ENCODE measurements around the gene MAPKBP1.
A peak's percentile ranks its signal among the peaks of the same experiment; 100 is the strongest.

The MAPKBP1 gene

GRCh38 chr15:41852736-41853590, 78.7 kb downstream of the MAPKBP1 start:
- no peak for DNase-seq

DNA sequence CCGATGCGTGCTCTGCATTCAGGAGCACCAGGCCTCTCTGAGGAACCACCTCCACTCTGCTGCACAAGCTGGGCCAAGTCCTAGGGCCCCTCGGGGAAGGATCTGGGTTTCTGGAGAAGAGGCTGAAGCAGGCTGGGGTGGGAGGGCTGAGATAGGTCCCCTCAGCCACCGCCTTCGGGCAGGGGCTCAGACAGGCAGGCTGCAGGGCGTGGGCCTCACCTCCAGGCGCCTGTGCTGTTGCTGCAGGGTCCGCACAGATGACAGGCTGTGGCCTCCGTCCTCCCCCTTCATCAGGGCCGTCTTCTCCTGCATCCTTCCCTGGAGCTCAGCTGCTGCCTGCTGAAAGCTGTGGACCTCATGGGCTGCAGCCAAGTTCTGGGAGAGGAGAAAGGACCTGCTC, 79.5 kb downstream of the MAPKBP1 start:
- no peak for DNase-seq

GRCh38 chr15:41854443-41854842, 80.2 kb downstream of the MAPKBP1 start:
- no peak for DNase-seq

- no peak for DNase-seq
Observed at GRCh38 chr15:41855261-41855961, 81.1 kb downstream of the MAPKBP1 start.

- no peak for DNase-seq
Observed at GRCh38 chr15:41856262-41856661, 82.0 kb downstream of the MAPKBP1 start.

DNA sequence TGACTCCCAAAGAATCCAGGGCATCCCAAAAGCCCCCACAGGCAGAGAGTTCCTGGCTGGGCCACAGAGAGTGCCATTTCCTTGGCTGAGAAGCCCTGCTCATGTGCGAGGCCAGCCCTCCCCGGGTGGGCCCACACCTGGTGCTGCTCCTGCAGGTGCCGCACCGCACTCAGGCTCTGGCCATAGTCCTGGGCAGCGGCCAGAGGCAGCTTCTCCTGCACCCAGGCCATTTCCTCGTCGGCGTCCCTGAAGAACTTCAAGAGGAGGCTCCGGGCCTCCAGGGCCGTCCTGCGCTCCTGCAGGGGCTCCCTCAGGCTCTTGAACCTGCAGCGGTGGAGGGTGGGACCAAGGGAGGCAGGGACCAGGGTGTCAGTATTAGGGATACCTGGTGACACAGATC, 82.4 kb downstream of the MAPKBP1 start:
- no peak for DNase-seq

DNA sequence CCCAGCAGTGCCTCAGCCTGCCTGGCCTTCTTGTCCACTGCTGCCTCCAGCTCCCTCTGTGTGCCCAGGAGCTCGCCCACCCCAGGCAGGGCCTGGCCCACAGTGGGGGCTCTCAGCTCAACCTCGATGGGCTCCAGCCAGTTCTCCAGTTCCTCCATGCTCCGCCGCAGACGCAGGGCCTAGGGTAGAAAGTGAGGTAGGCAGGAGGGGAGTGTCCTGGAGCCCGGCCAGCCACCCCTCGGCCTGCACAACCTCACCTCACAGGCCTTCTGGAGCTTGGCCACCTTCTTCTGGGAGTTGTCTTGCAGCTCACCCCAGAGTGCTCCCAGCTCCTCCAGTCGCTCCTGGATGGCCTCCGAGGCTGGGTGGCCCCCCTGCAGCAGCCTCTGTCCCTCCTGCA, 83.0 kb downstream of the MAPKBP1 start:
- no peak for DNase-seq

DNA sequence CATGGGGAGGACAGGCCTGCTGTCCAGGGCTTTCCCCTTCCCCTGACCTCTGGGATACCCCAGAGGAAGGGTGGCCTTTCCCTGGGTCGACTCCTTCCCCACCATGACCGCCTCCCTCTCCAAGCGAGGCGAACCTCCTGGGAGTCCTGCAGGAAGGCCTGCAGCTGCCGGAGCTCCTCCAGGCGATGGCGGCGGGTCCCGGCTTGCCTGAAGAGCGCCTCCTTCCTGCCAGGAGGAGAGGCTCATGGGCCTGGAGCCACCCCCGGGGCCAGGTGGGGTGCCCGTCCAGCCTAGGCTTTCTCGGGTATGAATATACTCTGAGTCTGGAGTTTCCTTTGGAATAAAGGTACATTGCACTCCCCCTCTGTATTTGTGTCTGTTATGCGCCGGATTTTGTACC, 84.5 kb downstream of the MAPKBP1 start:
- no peak for DNase-seq

GRCh38 chr15:41860049-41860828, 86.0 kb downstream of the MAPKBP1 start:
- no peak for DNase-seq

DNA sequence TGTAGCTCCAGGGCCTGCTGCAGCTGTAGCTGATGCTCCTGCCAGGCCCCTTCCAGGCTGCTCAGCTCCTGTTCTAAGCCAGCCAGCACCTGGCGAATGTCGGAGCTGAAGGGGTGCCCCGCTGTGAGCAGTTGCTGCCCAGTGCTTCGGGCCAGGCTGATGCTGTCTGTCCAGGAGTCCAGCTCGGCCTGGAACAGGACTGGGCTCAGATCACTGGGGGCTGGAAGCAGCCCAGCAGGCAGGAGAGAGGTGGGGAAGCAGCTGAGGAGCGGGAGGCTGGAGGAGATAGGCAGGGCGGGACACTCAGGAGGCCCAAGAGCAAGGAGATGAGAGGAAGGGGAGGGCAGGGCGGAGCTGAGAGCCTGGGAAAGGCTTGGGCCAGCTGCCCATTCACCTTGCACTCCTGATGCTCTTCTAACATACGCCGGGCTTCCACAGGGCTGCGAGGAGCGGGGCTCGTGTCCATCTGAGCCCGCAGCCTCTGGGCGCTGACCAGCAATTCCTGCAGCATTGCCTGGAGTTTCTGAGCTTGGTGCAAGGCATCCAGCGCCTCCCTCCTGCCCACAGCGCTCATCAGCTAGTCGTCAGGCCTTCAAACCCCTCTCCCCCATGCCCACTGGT, 87.6 kb downstream of the MAPKBP1 start:
- DNase-seq: no peak

DNA sequence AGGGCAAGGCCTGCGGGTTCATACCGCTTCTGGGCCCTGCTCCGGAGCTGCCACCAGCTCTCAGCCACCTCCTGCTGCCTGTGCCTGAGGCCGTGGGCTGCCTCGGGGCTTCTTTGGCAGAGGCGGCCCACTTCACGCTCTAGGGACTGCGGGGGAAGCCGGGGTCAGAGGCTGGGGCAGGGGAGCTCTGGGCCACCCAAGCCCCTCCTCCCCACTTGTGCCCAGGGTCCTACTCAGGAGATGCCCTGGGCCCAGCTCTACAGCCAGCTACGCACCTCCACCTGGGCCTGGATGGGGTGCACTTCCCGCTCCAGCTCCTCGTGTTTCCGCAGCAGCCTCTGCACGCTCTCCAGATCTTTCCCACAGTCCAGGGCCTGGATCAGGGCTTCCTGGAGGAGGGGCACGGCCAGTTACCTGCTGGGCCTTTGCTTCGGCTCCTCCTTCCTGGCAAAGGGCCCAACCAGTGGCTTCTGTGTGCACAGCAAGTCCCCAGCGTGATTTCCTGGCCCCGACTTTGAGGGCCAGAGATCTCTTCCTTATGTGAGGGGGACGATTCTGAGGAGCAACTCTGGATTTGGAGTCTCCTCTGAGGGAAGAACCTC, 88.3 kb downstream of the MAPKBP1 start:
- DNase-seq: peak; percentile 24

- no peak for DNase-seq
Observed at GRCh38 chr15:41865490-41866055, 91.3 kb downstream of the MAPKBP1 start.

DNA sequence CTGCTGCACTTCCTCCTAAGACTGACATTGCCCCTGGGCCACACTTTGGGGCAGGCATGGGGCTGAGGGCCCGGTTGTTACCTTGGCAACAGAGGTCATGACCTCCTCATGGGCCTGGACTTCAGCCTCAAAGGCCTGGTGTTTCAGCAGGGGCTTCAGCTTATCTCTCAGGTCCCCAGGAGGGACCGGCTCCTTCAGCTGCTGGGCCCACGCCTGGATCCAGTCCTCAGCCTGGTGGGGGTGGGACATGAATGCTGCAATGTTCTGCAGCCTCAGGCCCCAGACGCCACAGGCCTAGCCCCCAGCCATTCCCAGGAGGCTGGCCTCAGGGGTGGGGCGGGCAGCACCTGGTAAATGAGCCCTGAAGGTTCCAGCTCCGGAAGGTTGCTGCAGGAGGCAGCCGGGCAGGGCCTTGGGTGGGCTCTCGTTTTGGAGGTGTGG, 92.0 kb downstream of the MAPKBP1 start:
- DNase-seq: no peak

- no peak for DNase-seq
Observed at GRCh38 chr15:41866872-41867579, 92.7 kb downstream of the MAPKBP1 start.

DNA sequence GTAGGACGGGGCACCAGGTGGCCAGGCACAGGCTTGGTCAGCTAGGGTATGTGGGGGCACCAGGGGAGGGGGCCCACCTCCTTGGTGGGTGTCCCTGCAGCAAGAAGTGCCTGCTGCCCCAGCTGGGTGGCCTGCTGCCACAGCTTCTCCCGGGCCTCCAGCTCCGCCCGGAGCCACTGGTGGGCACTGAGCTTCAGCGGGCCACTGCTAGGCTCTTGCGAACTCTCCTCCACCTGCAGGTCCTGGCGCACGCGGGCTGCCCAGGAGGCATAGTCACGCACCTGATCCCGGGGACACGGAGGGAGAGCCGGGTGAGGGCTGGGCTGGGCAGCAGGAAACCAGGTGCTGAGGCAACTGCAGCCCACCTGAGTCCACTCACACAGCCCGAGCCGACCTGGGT, 94.0 kb downstream of the MAPKBP1 start:
- no peak for DNase-seq

DNA sequence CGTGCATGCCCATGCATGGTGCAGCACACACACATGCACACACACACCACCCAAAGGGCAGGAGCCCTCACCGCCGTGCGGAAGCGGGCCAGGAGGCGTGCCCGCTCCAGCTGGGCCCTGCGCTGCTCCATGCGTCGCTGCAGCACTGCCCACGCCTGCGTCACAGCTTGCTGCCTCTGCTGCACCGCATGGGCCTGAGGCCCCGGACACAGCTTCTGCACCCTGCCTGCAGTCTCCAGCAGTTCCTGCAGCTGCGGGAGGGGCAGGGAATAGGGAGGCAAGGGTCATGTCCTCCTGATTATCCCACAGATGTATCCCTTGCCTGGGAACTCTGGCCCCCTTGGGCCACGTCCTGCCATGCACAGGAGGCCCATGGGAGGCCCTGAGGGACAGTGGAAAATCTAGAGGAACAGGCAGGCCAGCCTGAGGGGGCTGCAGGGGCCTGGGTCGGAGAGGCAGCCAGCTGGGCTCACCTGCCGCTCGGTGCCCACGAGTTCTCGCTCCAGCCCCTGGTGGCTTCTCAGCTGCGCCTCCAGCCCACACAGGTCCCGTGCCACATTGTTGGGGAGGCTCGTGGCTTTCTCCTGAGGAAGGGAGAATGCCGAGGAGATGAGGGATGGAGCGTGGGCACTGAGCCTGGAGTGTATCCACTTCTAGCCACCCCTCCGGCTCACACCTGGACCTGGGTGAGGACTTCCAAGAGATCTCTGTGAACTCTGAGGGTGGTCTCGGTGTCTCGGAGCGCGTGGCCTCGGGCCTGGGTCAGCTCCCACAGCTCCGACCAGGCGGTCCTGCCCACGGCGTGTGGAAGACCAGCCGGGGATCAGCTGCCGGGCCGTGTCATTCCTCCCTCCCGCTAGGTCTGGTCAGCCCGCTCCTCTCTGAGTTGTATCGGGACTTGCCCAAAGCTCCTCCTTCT, 95.7 kb downstream of the MAPKBP1 start:
- no peak for DNase-seq

DNA sequence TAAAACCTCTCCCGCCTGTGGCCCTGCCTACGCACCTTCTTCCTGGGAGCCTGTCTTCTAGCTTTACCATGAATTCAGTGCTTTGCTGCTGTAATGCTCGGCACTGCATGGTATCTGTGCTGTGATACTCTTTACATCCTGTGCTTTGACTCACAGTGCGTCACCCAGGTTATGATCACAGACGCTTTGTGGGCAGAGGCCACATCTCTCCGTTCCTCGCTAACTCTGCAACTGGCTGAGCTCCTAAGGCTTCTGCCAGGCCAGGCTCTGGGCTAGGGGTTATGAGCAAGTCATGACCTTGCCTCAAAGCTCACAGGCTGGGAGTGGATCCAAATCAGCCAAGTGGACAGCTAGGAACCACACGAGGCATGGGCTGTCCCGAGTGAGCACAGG, 96.4 kb downstream of the MAPKBP1 start:
- DNase-seq: no peak

- no peak for DNase-seq
Observed at GRCh38 chr15:41871175-41871905, 97.1 kb downstream of the MAPKBP1 start.

DNA sequence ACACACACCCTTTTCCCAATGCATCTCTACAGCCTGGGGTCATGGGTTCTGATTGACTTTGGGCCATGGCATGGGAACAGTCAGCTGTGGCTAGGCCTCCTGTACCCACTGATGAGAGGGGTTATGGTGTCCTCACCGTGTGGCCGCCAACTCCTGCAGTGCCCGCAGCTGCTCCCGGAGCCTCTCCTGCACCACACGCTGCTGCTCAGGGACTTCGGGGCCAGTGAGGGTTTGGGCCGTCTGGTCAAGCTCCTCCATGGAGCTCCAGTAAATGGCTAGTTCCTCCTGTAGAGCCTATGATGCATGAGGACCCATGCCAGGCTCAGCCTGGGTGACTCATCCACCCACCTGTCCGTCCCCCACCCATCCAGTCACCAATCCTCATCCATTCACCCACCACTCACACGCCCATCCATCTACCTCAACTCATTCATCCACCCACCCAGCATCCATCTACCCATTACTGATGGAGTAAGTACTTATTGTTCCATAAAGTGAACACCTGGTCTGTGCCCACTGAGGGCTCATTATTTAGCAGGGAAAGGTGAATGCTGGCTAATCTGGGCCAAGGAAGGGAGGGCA, 98.0 kb downstream of the MAPKBP1 start:
- no peak for DNase-seq
